RWPE2 (cell line): ENCODE measurements around the gene ABCA12.

Experiments
- ATAC-seq: fragments of 200-7000 bp; cut with Tn5 transposase; 3 replicates; pipeline ENCODE4 v1.9.1; 2021; ENCODE audit warnings: low read depth
- DNase-seq: peaks from one replicate; pipeline ENCODE4 v3.0.0-alpha.2; 2020; ENCODE audit warnings: low spot score
- H3K27ac ChIP-seq: fragments of 450-650 bp; 2 replicates; pipeline ENCODE4 v1.5.1; 2017; ENCODE audit warnings: mild to moderate bottlenecking; ENCODE audit not compliant: poor library complexity, severe bottlenecking
- H3K27me3 ChIP-seq: fragments of 250-450 bp; sonication (Bioruptor Pico); 2 replicates; pipeline ENCODE4 v1.5.1; 2021; ENCODE audit warnings: mild to moderate bottlenecking, moderate library complexity; ENCODE audit not compliant: insufficient read depth, poor library complexity, severe bottlenecking
- H3K36me3 ChIP-seq: fragments of 250-450 bp; sonication (Bioruptor Pico); 2 replicates; pipeline ENCODE4 v1.5.1; 2020; ENCODE audit warnings: low read depth, mild to moderate bottlenecking, moderate library complexity
- H3K4me1 ChIP-seq: fragments of 250-450 bp; sonication (Bioruptor Pico); 2 replicates; pipeline ENCODE4 v1.5.1; 2021; ENCODE audit warnings: mild to moderate bottlenecking, moderate library complexity; ENCODE audit not compliant: insufficient read depth, poor library complexity, severe bottlenecking
- H3K4me3 ChIP-seq: fragments of 250-450 bp; sonication (Bioruptor Pico); 2 replicates; pipeline ENCODE4 v1.5.1; 2021; ENCODE audit warnings: mild to moderate bottlenecking, moderate library complexity; ENCODE audit not compliant: severe bottlenecking
- H3K9me3 ChIP-seq: fragments of 250-450 bp; sonication (Bioruptor Pico); 2 replicates; pipeline ENCODE4 v1.5.1; 2021; ENCODE audit warnings: mild to moderate bottlenecking, moderate library complexity; ENCODE audit not compliant: severe bottlenecking
- TF ChIP-seq, protein P1 (sequence below): fragments of 450-650 bp; IDR thresholded peaks from one replicate; pipeline ENCODE4 v1.5.1; 2017; ENCODE audit warnings: mild to moderate bottlenecking, moderate library complexity; ENCODE audit not compliant: poor library complexity, severe bottlenecking

Gene ABCA12

DNA sequence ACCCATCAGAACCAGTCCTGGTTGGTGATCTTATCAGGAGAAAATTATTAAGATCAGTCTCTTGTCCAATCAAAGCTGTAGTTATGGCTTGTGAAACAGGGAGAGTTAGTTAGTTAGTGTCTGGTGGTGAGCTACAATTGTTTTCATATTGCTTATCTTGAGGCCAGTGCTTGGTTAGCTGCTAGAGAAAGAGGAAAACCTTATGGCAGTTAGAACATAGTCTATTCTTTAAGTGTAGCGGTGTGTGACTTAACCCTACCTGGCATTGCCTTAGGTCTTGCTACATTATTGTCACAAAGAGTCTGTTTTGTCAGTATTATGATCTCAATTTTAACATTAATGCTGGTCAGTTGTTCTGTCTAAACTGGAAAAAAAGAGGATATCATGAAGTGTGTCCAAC, 11.5 kb upstream of the ABCA12 start:
- DNase-seq (no peak), ATAC-seq (no peak)
- Histone ChIP-seq H3K9me3 (peaks cover 1% of the 10 kb centered on the region), H3K4me1 (no peaks in the 10 kb centered on the region), H3K36me3 (no peaks in the 10 kb centered on the region), H3K4me3 (no peak overlapping the region), H3K27me3 (no peaks in the 10 kb centered on the region), H3K27ac (no peak overlapping the region)
- TF ChIP-seq, protein P1, sequence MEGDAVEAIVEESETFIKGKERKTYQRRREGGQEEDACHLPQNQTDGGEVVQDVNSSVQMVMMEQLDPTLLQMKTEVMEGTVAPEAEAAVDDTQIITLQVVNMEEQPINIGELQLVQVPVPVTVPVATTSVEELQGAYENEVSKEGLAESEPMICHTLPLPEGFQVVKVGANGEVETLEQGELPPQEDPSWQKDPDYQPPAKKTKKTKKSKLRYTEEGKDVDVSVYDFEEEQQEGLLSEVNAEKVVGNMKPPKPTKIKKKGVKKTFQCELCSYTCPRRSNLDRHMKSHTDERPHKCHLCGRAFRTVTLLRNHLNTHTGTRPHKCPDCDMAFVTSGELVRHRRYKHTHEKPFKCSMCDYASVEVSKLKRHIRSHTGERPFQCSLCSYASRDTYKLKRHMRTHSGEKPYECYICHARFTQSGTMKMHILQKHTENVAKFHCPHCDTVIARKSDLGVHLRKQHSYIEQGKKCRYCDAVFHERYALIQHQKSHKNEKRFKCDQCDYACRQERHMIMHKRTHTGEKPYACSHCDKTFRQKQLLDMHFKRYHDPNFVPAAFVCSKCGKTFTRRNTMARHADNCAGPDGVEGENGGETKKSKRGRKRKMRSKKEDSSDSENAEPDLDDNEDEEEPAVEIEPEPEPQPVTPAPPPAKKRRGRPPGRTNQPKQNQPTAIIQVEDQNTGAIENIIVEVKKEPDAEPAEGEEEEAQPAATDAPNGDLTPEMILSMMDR: no peak

DNA sequence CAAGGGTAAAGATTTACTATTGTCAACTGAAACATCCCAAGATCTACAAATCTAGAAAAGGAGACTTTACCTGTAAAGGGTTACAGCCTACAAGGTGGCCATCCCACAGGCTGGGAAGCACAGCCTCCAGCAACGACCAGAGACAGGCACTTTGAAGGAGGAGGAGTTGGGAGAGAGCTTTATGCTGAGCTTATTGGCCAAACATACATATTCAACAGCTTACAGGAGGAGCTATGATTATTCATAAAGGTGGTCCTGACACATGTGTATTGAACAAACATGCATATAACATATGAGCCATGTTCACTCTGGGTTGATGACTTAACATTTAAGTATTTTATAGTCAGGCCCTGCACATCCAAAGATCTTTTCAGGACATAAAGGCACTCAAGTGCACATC, 11.1 kb upstream of the ABCA12 start:
- H3K4me1 ChIP-seq: no peaks in the 10 kb centered on the region
- H3K27me3 ChIP-seq: no peaks in the 10 kb centered on the region
- H3K36me3 ChIP-seq: no peaks in the 10 kb centered on the region
- DNase-seq: no peak
- no peak overlapping the region for H3K4me3 ChIP-seq
- H3K27ac ChIP-seq: no peak overlapping the region
- peaks cover 1% of the 10 kb centered on the region for H3K9me3 ChIP-seq
- TF ChIP-seq, protein P1: no peak
- no peak for ATAC-seq

DNA sequence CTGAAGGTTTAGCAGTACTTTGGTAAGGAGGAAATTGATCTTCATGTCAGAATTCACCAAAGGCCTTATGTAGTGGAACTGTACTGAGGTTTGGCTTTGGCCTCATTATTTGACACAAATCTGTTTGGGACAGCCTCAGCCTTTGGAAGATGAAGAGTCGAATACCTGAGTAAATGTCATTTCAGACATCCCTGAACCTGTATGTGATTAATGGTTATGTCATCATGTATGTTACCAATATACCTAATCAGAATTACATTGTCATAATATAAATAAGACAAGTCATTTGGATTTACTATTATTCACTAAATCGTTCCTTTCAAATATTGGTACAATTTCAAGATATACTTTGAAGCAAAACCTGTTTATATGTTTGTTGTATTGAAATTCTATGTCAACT, 10.6 kb upstream of the ABCA12 start:
- Histone ChIP-seq H3K4me1 (no peaks in the 10 kb centered on the region), H3K9me3 (peaks cover 1% of the 10 kb centered on the region), H3K36me3 (no peaks in the 10 kb centered on the region), H3K27me3 (no peaks in the 10 kb centered on the region), H3K4me3 (no peak overlapping the region), H3K27ac (no peak overlapping the region)
- no peak for ATAC-seq
- DNase-seq: no peak
- TF ChIP-seq, protein P1: no peak

DNA sequence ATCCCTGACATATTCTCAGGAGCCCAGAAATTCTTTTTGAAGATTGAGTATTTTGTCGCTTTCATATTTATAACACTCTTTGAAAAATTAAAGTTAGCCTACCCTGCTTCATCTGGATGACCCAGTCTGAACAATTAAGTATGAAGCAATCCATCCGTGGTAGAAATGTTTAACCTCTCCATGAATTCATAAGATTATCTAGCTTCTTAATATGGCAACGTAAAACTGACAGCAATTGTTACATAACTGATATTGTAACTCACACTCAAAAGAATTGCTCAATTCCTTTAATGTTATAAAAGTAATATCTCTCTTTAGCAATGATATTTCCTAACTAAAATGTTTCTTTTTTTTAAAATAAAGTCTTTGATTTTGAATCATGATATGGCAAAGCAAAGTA, 7.2 kb upstream of the ABCA12 start:
- H3K9me3 ChIP-seq: no peaks in the 10 kb centered on the region
- ATAC-seq: no peak
- TF ChIP-seq, protein P1: no peak
- no peak overlapping the region for H3K27ac ChIP-seq
- no peaks in the 10 kb centered on the region for H3K4me1 ChIP-seq
- H3K4me3 ChIP-seq: no peak overlapping the region
- H3K36me3 ChIP-seq: no peaks in the 10 kb centered on the region
- H3K27me3 ChIP-seq: no peaks in the 10 kb centered on the region
- DNase-seq: no peak

DNA sequence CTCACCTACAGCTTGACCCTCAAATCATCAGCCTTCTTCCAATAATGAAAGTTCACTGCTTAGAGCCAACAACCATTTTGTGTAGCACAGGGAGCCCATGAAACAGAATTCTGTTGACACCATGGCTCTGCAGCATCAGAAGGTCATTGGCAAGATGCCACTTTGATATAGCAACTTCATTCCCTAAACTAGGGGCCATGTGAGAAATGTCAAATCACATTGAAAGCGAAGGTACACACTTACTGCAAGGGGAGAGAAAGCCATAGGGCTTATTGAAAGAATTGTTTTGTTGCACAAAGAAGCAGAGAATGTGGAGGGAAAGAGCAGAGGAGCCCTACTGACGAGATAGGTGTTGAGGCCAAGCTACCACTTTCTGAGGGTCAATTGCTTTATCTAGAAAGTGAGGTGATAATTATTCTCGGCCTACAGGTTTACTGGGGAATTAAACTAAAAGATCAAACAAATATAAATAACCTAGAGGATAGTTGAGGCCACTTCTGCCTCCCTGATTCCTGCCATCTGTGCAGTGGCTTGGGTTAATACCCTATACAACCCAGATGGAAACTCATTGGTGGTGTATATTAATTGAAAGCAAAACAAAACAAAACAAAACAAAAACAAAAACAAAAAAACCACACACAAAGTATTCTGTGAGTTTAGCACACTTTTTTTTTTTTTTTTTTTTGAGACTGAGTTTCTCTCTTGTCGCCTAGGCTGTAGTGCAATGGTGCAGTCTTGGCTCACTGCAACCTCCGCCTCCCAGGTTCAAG, 5.9 kb upstream of the ABCA12 start:
- Histone ChIP-seq H3K27me3 (no peaks in the 10 kb centered on the region), H3K4me1 (peaks cover 8% of the 10 kb centered on the region), H3K36me3 (no peaks in the 10 kb centered on the region), H3K4me3 (no peak overlapping the region), H3K9me3 (no peaks in the 10 kb centered on the region), H3K27ac (no peak overlapping the region)
- ATAC-seq: no peak
- no peak for DNase-seq
- TF ChIP-seq, protein P1: no peak
